MCF 10A (cell line): Measurements from ENCODE around the gene ZNF37A. TPM values are rescaled to one million over a fixed set of nuclear protein-coding genes. Genes with fewer than 3 reads are reported as not detected.

Source experiments
- BruUV-seq: library from RNA; stranded (reverse); fragments of 400-500 nt; replicated peaks from 2 replicates; lab custom pipeline; 2021; lab: Mats Ljungman, UMichigan
- CTCF ChIA-PET: fragments of 300-600 bp; sonication (Branson Sonifier 250); formaldehyde crosslinking; extraction: SDS; loops from one replicate; lab custom pipeline; 2021; ENCODE audit warnings: antibody characterized with exemption, inconsistent platforms; lab: Yijun Ruan, JAX
- POLR2A ChIA-PET: fragments of 300-600, 350-650 bp; sonication (Branson Sonifier 250); formaldehyde crosslinking; extraction: SDS; loops from one replicate; lab custom pipeline; 2020; ENCODE audit warnings: antibody characterized with exemption, inconsistent platforms; lab: Yijun Ruan, JAX
- DNase-seq: peaks from one replicate; pipeline ENCODE4 v3.0.0-alpha.2; 2018; ENCODE audit not compliant: unreplicated experiment
- H3K27ac Mint-ChIP-seq: one replicate; pipeline ENCODE4 v1.8.0; 2022; ENCODE audit warnings: mild to moderate bottlenecking, low read depth, mixed read lengths; ENCODE audit not compliant: unreplicated experiment
- H3K27me3 Mint-ChIP-seq: one replicate; pipeline ENCODE4 v1.8.0; 2022; ENCODE audit warnings: mixed read lengths; ENCODE audit not compliant: insufficient read depth, unreplicated experiment
- H3K36me3 Mint-ChIP-seq: one replicate; pipeline ENCODE4 v1.8.0; 2022; ENCODE audit warnings: mild to moderate bottlenecking, moderate library complexity, mixed read lengths; ENCODE audit not compliant: insufficient read depth, unreplicated experiment
- H3K4me1 Mint-ChIP-seq: one replicate; pipeline ENCODE4 v1.8.0; 2022; ENCODE audit warnings: mixed read lengths; ENCODE audit not compliant: insufficient read depth, unreplicated experiment
- H3K4me3 Mint-ChIP-seq: one replicate; pipeline ENCODE4 v1.8.0; 2022; ENCODE audit warnings: mild to moderate bottlenecking, moderate library complexity, mixed read lengths; ENCODE audit not compliant: unreplicated experiment
- H3K9me3 Mint-ChIP-seq: one replicate; pipeline ENCODE4 v1.8.0; 2022; ENCODE audit warnings: mixed read lengths; ENCODE audit not compliant: unreplicated experiment
- CTCF ChIP-seq: fragments of 200-600 bp; IDR thresholded peaks from one replicate; pipeline ENCODE4 v1.8.0; 2022; ENCODE audit warnings: antibody characterized with exemption, mild to moderate bottlenecking; ENCODE audit not compliant: unreplicated experiment
- intact Hi-C: fragments of 100-400 bp; cut with micrococcal nuclease; formaldehyde crosslinking; loops from 2 replicates; pipeline ENCODE4 v1.14.1; 2022
- total RNA-seq: library from RNA; stranded (reverse); gene quantifications from 2 replicates; pipeline ENCODE4 v1.2.3, GENCODE V29; 2022

ZNF37A gene
- total RNA-seq, 1 experiment from 2014 or later = 52.3 TPM

DNA sequence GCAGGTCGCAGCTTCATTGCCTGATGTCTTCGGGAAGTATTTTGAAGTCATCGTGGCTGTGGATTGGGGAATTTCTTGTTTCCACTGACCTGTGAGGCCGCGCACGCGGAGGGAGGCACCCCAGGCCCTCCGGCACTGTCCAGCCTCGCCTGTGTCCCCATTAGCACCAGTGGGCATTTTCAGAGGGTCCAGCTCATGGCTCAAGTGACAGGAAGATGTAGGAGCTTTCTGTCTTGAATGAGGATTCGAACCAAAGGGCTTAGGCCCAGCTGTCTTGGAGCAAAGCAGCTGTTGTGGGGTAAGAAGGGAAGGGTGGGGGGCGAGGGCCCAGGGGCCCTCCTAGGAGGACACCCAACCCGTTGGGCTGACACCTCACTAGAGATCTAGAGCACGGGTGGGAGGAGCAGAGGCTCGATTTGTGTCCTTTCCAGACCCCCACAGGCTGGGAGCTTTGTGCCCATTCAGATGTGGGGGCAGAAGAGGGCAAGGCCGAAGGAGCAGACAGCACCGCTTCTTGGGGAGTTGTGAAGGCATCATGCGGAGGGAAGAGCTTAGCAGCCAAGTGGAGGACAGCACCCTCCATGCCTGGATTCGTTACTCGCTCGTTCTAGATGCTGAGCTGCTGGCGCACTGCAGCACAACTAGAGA lies 914 bp downstream of the ZNF37A start:
- BruUV-seq = no TSS peak
- peaks cover 12% of the 10 kb centered on the region for H3K9me3 Mint-ChIP-seq
- CTCF ChIA-PET = interaction anchor here (1.0 kb wide), 4 partner anchors 8 to 275 kb away, joined by 3 to 6 read pairs (median 4); partner anchors contain the start of gene ZNF25
- no peaks in the 10 kb centered on the region for H3K27me3 Mint-ChIP-seq
- peak; percentile 2 for DNase-seq
- peaks cover 54% of the 10 kb centered on the region for H3K36me3 Mint-ChIP-seq
- POLR2A ChIA-PET = interaction anchor here (0.7 to 1.8 kb wide), 5 partner anchors 43 to 261 kb away, joined by 3 to 6 read pairs (median 3); partner anchors contain the start of gene ZNF33A
- H3K27ac Mint-ChIP-seq = peak overlapping the region; percentile 96
- intact Hi-C loops = loop anchor here (1.0 kb wide), 2 partner anchors 85 to 119 kb away; partner anchors contain the start of genes ZNF25 and ZNF33A
- no peak for TF ChIP-seq CTCF
- H3K4me1 Mint-ChIP-seq = peaks cover 5% of the 10 kb centered on the region
- peak overlapping the region; percentile 80 for H3K4me3 Mint-ChIP-seq

DNA sequence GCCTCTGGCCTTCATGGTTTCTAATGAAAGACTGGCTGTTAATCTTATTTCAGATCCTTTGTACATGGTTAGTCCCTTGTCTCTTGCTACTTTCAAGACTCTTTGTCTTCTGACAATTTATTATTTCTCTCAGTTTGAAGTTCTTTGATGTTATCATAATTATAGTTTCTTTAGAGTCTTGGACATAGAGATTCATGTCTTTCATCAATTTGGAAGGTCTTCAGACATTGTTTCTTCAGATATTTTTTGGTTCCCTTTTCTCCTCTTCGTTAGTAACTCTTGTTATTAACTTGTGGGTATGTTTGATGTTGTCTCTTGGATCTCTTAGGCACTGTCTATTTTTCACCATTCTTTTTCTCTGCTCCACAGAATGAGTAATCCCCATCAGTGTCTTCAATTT lies 8.7 kb downstream of the ZNF37A start:
- Mint-ChIP-seq H3K36me3 (peaks cover 96% of the 10 kb centered on the region), H3K4me3 (no peak overlapping the region), H3K9me3 (peaks cover 46% of the 10 kb centered on the region), H3K4me1 (no peaks in the 10 kb centered on the region), H3K27me3 (no peaks in the 10 kb centered on the region), H3K27ac (no peak overlapping the region)
- ChIA-PET POLR2A (no interaction called here), CTCF (no interaction called here)
- intact Hi-C loops = no loop called here
- no peak for DNase-seq
- TF ChIP-seq CTCF = no peak
- no TSS peak for BruUV-seq

GRCh38 chr10:38103756-38104155 lies 9.6 kb downstream of the ZNF37A start:
- intact Hi-C loops = no loop called here
- ChIA-PET POLR2A (no interaction called here), CTCF (no interaction called here)
- no peak for DNase-seq
- TF ChIP-seq CTCF = no peak
- no peaks in the 10 kb centered on the region for H3K27me3 Mint-ChIP-seq
- BruUV-seq = no TSS peak
- H3K9me3 Mint-ChIP-seq = peaks cover 53% of the 10 kb centered on the region
- H3K27ac Mint-ChIP-seq = no peak overlapping the region
- H3K36me3 Mint-ChIP-seq = peaks cover 87% of the 10 kb centered on the region
- H3K4me1 Mint-ChIP-seq = no peaks in the 10 kb centered on the region
- no peak overlapping the region for H3K4me3 Mint-ChIP-seq

DNA sequence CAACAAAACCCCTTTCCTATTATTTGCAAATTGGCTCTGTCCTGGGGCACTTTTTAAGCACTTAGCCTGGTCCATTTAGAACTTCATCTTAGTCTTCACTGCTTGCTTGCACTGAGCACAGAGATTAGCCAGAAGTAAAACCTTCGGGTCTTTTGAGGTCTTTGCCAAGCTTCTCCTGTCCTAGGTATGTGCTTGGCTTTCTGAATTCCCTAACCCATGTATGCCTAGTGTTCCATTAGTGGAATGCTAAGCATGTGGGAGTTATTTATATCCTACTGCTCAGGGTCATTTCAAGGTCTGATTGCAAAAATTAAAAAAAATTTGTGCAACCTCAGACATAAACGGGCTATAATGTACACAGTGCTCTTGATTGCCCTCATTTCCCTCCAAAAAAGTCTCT lies 18.0 kb downstream of the ZNF37A start:
- no peaks in the 10 kb centered on the region for H3K4me1 Mint-ChIP-seq
- no TSS peak for BruUV-seq
- intact Hi-C loops = no loop called here
- no peaks in the 10 kb centered on the region for H3K27me3 Mint-ChIP-seq
- no peak for TF ChIP-seq CTCF
- no peak overlapping the region for H3K27ac Mint-ChIP-seq
- H3K4me3 Mint-ChIP-seq = no peak overlapping the region
- peaks cover 29% of the 10 kb centered on the region for H3K9me3 Mint-ChIP-seq
- ChIA-PET CTCF (interaction anchor here (0.6 kb wide), 1 partner anchor 126 kb away, joined by 3 read pairs; no protein-coding TSS in a partner anchor), POLR2A (no interaction called here)
- no peak for DNase-seq
- H3K36me3 Mint-ChIP-seq = peaks cover 47% of the 10 kb centered on the region
